ENCODE data around the gene AGK.

AGK gene

DNA sequence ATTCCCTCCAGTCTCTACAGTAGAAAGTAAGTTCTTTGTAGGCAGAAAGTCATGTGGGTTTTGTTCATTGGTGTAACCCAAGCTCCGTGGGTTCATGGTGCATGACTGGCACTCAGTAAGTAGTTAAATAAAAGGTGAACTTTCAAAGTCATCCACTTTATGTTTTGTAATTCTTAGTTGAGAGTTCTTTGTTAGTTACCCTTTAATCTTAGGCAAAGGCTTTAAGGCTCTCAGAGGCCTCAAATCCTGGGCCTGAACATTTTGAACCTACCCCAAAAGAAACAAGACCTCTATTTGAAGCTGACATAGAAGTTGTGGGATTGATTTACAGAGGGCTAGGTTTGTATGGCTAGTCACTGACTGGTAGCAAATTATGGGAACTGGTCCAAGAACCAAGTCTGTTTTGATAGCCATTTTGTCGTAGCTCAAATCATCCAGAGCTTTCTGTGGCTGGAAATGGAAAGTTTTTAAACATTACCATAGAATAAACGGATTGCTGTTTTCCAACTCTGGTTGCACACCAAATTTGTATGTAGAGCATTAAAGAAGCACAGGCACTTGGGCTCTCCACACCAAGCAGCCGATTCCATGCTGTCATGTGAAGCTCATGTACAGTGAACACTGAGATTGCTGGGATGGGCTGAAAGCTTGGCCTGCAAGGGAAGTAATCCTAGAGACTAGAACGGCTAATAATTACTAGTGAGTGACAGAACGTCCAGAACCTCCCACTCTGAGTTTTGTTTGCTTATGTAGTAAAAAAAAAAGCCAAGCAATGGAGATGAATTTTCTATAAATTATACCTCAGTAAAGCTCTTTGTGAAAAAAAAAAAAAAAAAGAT lies 97.3 kb downstream of the AGK start:
- no peak for DNase-seq

DNA sequence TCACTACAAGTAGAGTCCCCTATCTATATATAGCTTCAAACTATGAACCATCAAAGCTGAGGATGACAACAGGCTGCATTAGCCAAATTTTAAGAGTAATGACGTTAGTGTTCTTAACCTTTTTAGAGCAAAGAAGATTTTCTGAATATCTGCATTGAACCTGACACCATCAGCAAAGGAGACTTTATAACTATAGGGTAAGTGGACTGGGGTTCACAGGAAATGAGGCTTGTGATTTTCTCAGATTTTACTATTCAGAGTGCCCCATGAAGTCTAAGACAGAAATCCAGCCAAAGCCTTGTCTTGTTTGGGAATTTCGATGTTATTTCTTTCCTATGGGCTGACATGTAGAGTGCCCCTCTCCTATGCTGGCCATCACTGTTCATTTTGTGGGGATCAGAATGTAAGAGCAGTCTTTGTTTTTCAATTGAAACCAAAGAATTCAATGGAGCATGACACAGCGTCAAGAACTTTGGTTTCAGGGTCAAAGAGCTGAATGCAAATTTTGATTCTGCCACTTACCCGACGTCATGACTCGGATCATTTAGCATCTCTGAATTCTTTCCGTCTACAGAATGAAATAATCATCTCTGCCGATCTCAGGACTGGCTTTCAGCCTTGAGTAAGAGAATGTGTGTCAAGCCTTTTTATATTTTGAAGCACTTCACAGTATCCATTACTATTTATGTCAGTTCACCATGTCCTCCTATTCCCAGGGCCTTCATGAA lies 98.1 kb downstream of the AGK start:
- DNase-seq, result no peak

GRCh38 chr7:141649865-141650634 lies 98.8 kb downstream of the AGK start:
- DNase-seq, result peak; percentile 81

- no peak for DNase-seq
Observed at GRCh38 chr7:141651417-141651816, 100.2 kb downstream of the AGK start.

GRCh38 chr7:141652691-141653090 lies 101.5 kb downstream of the AGK start:
- no peak for DNase-seq

- peak; percentile 81 for DNase-seq
Observed at GRCh38 chr7:141654551-141654950, 103.3 kb downstream of the AGK start.

DNA sequence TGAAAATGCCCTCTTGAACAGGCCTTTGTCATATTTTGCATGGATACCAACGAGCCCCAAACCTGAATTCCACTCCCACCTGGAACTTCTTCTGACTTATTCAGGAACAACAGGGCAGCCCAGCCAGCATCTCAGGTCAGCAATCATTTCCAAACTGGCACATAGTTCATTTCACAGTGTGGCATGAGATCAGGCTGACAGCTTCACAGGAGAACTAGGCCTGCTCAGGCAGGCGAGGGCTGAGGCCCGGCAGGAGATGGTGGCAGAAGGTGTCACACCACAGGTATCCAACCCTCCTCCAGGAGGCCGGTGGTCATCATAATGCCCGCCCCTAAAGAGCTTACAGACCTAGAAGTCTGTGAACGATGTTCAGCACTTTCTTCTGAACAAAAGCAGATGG lies 108.3 kb downstream of the AGK start:
- DNase-seq, result no peak

DNA sequence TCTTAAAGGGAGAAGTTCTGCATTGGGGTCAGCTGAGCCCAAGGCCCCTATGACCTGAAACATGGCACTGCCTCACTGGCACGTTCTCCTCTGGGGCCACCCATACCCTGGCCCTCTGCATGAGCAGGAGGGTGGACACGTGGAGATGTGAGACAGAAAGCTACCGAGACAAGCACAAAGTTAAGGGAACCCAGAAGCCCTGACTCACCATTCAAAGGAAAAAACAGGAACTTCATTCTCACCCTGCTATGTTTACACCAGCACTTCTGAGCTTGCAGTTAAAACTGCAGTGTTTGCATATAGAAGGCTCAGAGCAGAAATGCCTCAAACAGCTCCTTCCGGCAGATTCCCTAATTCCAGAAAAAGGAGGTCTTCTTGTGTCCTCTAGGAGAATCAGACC lies 109.0 kb downstream of the AGK start:
- DNase-seq, result peak; percentile 16

- no peak for DNase-seq
Observed at GRCh38 chr7:141663081-141663849, 112.1 kb downstream of the AGK start.

- no peak for DNase-seq
Observed at GRCh38 chr7:141664450-141664849, 113.2 kb downstream of the AGK start.

- no peak for DNase-seq
Observed at GRCh38 chr7:141665208-141666035, 114.2 kb downstream of the AGK start.

GRCh38 chr7:141666071-141666470 lies 114.9 kb downstream of the AGK start:
- no peak for DNase-seq

GRCh38 chr7:141668853-141669252 lies 117.6 kb downstream of the AGK start:
- no peak for DNase-seq

DNA sequence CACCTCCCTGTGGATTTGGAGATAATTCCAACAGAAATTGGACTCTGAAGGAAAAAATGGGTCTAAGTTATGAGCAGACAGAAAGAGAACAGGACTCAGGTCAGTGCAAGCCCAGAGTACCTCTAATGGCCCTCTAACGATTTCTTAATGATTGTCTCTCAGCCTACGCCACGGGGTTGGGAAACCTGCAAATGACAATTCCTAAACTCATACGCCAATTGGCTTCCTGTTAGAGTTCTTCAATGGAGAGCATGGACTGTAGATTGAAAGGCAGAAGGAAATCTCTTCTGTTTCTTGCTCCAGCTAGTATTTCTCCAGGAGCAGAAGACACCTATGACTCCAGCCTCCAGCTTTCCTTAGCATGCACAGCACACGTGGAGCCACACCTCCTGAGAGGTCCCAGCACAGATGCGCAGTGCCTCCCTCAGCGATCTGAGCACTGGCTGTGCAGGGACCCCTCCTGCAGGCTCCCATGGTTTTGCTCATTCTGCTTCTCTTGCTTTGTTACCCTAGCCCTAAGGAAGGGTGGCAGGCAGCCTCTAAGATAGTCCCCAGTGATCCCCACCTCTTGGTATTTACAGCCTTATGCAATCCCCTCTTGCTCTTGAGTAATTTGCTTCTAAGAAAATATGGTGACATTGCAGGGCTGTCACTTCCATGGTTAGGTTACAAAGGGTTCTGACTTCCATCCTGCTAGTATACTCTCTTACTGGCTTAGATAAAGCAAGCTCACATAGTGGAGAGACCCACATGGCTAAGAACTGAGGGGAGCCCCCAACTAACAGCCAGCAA lies 120.7 kb downstream of the AGK start:
- DNase-seq, result peak; percentile 16

DNA sequence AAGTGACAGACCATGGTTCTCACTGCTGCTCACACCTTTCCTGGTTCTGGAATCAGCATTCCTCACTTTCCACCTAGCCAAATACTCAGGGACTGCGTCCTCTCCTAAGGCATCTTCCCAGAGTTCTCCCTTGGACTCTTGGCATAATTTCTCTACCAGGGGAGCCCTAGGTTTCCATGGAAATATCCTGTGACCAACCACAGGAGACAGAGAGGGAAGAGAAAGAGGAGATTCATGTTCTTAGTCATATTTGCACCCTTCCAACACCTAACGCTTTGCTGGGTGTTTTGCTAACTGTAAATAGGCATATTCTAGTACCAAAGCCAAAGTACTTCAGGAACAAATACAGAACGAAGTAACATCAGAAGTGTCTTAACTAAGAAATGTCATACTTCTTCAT lies 122.1 kb downstream of the AGK start:
- no peak for DNase-seq

- DNase-seq, result no peak
Observed at GRCh38 chr7:141674171-141674671, 123.0 kb downstream of the AGK start.

DNA sequence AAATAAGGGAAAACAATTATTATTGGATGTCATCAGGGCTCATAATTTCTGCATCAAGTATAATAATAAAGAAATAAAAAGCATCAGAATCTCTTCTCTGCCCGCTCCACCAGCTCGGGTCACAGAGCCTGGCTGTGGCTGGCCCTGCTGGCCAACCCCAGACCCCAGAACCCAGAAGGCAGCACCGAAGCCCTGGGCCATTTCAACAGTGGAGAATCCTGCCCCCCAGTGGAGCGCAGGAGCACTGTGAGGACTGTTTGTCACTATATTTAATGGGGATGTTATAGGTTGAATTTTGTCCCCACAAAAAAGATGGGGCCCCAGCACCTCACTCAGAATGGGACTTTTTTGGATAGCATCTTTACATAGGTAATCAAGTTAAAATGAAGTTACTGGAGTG lies 123.5 kb downstream of the AGK start:
- no peak for DNase-seq

DNA sequence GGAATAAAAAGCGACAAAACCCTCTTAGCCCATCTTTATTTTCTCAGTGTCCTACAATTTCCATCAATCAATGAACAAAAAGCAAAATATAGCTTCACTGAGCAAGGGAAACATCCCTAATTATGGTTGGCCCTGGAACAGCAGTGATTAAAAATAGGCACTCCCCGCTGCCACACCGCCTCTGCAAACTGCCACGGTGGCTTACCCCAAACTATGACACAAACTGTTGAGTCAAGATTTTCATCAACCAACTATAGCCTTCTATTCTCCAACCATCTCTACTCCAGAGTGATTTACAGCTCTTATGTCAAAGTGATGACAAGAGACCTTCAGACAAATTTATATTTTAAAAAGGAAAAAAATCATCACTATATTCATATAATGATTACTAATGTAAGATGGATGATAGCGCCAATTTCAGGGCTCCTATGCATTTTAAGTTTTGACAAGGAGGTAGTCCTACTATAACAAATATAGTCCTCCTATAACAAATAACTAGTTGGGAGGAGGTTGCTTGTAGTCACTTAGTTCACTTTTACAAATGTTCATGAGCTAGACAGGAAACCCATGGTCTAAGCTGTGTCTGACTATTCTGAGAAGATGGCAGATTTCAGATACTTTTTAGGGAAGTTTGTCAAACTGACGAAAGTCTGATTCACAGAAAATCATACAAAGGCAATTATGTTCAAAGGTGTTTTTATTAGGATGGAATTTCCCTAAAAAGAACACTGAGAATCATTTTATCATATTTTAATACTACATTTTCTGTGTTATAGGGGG lies 124.4 kb downstream of the AGK start:
- no peak for DNase-seq

- peak; percentile 43 for DNase-seq
Observed at GRCh38 chr7:141676618-141677017, 125.4 kb downstream of the AGK start.

DNA sequence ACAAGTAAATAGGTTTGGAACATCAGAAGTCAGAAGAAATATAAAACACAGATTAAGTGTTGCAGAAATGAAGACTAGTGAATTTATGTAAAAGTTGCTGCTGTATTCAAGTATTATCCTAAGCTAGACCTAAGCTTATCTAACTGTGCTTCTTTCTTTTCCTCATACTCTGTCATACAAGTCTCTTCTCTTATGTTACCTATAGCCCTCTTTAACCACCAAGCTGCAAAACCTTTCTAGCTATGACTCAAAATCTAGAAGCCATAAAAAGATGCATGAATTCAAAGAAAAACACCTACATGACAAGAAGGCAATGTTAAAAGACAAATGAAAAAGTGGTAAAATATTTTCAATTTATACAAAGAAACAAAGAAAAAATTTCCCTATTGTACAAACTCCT lies 127.8 kb downstream of the AGK start:
- DNase-seq, result no peak
